GM13977 (cell line): ENCODE measurements around the gene SMIM33.

Source experiments
- DNase-seq: peaks from one replicate; pipeline ENCODE4 v3.0.0; 2012; ENCODE audit warnings: low spot score
- in situ Hi-C: fragments of 300-500 bp; cut with MboI; formaldehyde crosslinking; loops from one replicate; pipeline ENCODE4 v1.12.0; 2022; ENCODE audit warnings: low sequenced_read_pairs, low pct_unique_long_range_greater_than_20kb, mixed read lengths, inconsistent platforms; ENCODE audit not compliant: unreplicated experiment
- TF ChIP-seq, protein P1 (sequence below): IDR thresholded peaks from 2 replicates; pipeline ENCODE4 v1.5.1; 2012; ENCODE audit warnings: mild to moderate bottlenecking, control low read depth; ENCODE audit not compliant: insufficient read depth; ENCODE audit errors: extremely low read depth, missing control alignments

The SMIM33 gene

DNA sequence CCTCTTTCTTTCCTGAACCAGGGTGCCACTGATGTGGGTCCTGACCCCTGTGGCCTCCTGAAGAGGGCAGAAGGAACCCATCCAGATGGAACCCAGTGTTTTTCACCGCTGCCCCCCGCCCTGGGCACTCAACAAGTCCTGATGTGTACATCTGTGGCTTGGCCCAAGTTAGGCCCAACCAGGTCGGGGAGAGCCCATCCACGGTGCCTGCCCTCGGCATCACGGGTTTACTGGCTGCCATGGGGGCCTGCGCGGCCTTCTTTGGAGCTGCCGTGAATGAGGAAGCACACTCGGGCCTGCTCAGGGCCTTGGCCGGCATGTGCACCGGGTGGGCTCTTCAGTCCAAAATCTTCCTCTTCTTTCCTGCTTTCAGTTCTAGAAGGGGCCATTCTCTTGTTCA is 14.0 kb upstream of the SMIM33 start:
- DNase-seq, result no peak
- TF ChIP-seq, protein P1, sequence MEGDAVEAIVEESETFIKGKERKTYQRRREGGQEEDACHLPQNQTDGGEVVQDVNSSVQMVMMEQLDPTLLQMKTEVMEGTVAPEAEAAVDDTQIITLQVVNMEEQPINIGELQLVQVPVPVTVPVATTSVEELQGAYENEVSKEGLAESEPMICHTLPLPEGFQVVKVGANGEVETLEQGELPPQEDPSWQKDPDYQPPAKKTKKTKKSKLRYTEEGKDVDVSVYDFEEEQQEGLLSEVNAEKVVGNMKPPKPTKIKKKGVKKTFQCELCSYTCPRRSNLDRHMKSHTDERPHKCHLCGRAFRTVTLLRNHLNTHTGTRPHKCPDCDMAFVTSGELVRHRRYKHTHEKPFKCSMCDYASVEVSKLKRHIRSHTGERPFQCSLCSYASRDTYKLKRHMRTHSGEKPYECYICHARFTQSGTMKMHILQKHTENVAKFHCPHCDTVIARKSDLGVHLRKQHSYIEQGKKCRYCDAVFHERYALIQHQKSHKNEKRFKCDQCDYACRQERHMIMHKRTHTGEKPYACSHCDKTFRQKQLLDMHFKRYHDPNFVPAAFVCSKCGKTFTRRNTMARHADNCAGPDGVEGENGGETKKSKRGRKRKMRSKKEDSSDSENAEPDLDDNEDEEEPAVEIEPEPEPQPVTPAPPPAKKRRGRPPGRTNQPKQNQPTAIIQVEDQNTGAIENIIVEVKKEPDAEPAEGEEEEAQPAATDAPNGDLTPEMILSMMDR, result no peak
- in situ Hi-C loops, result no loop called here

DNA sequence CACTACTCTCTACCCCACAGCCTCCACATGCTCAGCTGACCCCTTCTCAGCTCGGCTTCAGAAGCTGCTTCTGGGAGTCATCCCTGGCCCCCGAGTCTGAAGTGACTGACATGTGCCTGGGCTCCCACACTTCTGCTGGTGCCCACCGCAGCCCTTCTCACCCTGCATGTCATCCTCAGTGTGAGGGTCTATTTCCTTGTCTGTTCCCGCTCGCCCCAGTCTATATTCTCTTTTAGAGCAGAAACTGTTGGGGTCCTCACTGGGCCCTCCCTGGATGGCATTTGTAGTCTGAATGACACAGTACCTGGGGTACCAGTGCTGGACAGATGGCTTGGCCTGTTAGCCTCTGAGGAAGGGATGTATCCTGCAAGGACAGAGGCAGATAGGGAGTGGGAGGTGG is 13.6 kb upstream of the SMIM33 start:
- DNase-seq, result no peak
- TF ChIP-seq, protein P1, result no peak
- in situ Hi-C loops, result no loop called here

DNA sequence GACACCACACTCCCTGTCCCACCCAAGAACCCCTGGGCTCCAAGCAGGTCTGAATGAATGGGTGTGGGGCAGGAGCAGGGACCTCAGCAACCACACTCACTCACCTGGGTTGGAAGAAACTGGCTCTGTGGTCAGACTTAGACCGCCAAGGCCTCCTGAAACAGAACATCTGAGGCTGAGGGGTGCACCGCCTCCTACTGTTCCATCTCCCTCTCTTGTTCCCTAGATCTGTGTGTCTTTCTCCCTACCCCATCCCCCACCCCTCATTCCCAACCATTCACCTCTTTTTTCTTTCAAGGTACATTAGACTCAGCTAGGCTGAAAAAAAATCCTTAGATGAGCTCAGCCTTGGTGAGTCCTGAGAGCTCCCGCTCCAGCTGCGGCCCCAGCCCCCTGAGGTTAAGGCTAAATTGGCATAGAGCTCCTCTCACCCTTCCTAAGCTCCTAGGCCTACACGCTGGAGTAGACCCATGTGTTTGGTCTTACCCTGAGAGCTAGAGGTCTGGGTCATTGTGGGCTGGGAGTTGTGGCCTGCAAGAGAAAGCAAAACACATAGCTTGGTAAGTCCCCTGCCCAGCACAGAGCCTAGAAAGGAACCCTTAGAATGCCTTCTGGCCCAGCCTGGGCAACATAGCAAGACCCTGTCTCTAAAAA is 13.0 kb upstream of the SMIM33 start:
- TF ChIP-seq, protein P1, result peak; percentile 18
- DNase-seq, result peak; percentile 59
- in situ Hi-C loops, result no loop called here

DNA sequence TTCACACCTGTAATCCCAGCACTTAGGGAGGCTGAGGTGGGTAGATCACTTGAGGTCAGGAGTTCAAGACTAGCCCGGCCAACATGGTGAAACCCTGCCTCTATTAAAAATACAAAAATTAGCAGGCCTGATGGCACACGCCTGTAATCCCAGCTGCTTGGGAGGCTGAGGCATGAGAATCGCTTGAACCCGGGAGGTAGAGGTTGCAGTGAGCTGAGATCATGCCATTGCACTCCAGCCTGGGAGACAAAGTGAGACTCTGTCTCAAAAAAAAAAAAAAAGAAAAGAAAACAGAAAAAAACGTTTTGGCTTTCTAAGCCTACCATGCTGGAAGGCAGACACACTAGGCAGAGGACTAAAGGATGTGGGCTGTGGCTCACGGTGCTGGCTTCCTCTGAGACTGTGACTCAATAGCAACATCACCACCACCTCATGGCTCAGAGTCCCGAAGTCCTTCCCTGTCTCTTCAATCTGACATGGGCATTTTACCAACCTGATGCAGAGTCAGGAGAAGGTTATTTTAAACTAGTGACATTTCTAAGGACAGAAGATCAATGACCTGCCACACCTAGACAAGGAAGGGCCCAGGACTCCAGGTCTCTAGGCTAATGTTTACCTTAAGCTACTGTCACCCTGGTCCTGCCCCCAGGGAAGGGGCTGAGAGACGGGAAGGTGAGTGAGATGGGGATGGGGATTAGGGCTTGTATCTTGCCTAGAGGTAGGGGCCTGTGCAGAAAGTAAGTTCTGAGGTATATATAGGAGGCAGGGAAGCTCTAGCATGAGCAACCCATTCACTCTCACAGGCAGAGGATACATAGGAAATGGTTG is 12.0 kb upstream of the SMIM33 start:
- in situ Hi-C loops, result no loop called here
- peak; percentile 75 for DNase-seq

DNA sequence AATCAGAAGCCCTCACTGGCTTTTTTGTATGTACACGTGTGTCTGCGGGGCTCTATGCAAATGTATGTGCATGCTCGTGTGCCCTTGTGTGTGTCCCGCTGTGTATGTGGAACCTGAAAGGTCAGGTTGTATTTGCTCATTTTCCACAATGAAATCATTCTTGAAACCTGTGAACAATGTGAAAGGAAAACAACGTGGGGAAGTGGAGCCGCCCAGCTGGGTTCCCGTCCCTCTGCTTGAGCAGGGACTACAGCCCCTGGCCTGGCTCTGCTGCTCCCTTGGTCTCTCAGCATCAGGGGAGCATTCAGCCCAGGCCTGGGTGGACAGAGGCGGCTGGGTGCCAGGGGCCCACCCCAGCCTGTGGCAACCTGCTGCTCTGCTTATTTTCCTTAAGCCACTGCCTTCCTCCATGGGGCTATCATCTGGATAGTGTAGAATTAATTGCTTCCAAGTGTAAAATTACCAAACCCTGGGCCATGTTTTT is 11.3 kb upstream of the SMIM33 start:
- peak; percentile 63 for DNase-seq
- TF ChIP-seq, protein P1, result no peak
- in situ Hi-C loops, result no loop called here

More for the DNA sequence above, 12.0 kb upstream of the SMIM33 start:
- TF ChIP-seq, protein P1, result no peak

DNA sequence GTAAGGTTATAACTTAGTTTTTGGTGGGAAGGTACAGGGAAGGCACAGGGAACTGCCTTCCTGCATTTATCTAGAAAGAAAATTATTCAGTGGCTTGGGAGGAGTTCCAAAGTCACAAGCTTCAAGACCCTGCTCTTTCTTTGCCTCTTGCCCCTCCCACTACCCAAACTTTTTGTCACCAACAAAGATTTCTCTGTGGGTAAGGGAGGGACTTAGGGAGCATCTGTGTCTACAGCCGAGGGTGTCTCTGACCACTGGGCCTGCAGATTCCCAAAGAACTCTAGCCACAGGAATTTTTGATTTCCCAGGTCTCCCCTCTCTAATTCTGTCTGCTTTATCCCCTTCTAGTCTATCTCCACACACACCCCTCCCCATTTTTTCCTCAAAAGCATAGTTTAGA is 10.3 kb upstream of the SMIM33 start:
- no peak for DNase-seq
- in situ Hi-C loops, result no loop called here
- TF ChIP-seq, protein P1, result no peak
